ENCODE data around the gene DDIT4L. TPM values are rescaled to one million over a fixed set of nuclear protein-coding genes. Genes with fewer than 3 reads are reported as not detected.

DDIT4L gene
- total RNA-seq, 4 donors from 2014 or later: 0.39 to 4.7 (median 1.6) TPM

DNA sequence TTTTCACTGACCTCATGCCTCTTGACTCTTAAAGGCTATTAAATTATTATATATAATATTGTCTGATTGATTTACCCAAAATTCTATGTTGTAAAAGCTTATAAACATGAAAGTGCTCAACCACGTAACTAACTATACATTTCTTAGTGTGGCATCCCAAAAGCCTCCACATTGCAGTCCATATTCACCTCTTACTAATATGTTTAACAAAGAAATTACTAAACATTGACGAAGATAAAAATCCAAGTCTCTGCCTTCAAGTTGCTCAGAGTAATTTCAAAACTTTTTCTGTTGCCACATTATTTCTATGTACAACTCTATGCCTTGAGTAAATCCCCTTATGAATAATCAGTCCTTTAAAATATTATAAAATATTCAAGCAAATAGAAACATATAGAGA, 14.4 kb downstream of the DDIT4L start:
- 93% methylated on average over 2 of the region's 2 CpGs for WGBS
- H3K27me3 ChIP-seq: no peaks in the 10 kb centered on the region
- TF ChIP-seq, protein P1, sequence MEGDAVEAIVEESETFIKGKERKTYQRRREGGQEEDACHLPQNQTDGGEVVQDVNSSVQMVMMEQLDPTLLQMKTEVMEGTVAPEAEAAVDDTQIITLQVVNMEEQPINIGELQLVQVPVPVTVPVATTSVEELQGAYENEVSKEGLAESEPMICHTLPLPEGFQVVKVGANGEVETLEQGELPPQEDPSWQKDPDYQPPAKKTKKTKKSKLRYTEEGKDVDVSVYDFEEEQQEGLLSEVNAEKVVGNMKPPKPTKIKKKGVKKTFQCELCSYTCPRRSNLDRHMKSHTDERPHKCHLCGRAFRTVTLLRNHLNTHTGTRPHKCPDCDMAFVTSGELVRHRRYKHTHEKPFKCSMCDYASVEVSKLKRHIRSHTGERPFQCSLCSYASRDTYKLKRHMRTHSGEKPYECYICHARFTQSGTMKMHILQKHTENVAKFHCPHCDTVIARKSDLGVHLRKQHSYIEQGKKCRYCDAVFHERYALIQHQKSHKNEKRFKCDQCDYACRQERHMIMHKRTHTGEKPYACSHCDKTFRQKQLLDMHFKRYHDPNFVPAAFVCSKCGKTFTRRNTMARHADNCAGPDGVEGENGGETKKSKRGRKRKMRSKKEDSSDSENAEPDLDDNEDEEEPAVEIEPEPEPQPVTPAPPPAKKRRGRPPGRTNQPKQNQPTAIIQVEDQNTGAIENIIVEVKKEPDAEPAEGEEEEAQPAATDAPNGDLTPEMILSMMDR (IDR thresholded peaks at IDR 0.05): no peak
- TF ChIP-seq POLR2A (IDR thresholded peaks at IDR 0.05) (no peak), POLR2AphosphoS5 (IDR thresholded peaks at IDR 0.05) (no peak), EP300 (IDR thresholded peaks at IDR 0.05) (no peak)

DNA sequence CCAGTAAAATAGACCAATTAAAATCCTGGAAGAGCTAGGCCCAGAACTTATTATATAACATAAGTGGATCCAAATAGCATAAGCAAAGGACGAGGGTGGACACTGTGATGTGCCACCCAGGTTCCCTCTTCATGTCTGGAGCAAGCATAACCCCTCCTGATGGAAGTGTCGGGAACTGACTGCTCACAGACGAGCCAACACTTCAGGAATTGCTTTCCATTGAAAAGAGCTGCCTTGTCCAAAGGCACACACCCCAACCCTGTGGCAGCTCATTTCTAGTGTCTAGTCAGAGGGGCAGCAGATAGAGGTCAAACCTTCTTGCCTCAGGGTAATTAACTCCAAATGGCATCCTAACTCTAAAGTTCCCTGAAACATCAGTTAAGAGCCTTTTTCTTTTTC, 15.3 kb downstream of the DDIT4L start:
- DNase-seq (ENCODE audit: low spot score in 2 of 2): no peak
- Histone ChIP-seq H3K36me3 (no peaks in the 10 kb centered on the region), H3K27me3 (no peaks in the 10 kb centered on the region), H3K9me3 (no peaks in the 10 kb centered on the region), H3K4me3 (no peak overlapping the region), H3K4me1 (no peaks in the 10 kb centered on the region), H3K27ac (no peak overlapping the region)
- TF ChIP-seq POLR2A (IDR thresholded peaks at IDR 0.05): no peak
- no peak for TF ChIP-seq POLR2AphosphoS5 (IDR thresholded peaks at IDR 0.05)
- no peak for TF ChIP-seq EP300 (IDR thresholded peaks at IDR 0.05)
- TF ChIP-seq, protein P1 (IDR thresholded peaks at IDR 0.05): no peak
- WGBS: 92% methylated on average over 3 of the region's 3 CpGs

More for the DNA sequence above, 14.4 kb downstream of the DDIT4L start:
- H3K27ac ChIP-seq: no peak overlapping the region
- H3K4me3 ChIP-seq: no peak overlapping the region
- no peaks in the 10 kb centered on the region for H3K4me1 ChIP-seq
- H3K36me3 ChIP-seq: no peaks in the 10 kb centered on the region
- H3K9me3 ChIP-seq: no peaks in the 10 kb centered on the region
- DNase-seq (ENCODE audit: low spot score in 2 of 2): no peak

DNA sequence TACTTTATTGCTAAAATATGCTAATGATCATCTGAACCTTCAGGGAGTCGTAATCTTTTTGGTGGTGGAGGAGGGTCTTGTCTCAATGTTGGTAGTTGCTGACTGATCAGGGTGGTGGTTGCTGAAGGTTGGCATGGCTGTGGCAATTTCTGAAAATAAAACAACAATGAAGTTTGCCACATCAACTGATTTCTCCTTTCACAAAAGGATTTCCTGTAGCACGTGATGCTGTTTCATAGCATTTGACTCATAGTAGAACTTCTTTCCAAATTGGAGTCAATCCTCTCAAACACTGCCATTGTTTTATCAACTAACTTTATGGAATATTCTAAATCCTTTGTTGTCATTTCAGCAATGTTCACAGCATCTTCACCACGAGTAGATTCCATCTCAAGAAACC, 19.3 kb downstream of the DDIT4L start:
- Histone ChIP-seq H3K9me3 (no peaks in the 10 kb centered on the region), H3K27me3 (no peaks in the 10 kb centered on the region), H3K4me3 (no peak overlapping the region), H3K4me1 (no peaks in the 10 kb centered on the region), H3K27ac (no peak overlapping the region), H3K36me3 (no peaks in the 10 kb centered on the region)
- WGBS: 76% methylated on average over 3 of the region's 3 CpGs
- no peak for TF ChIP-seq EP300 (IDR thresholded peaks at IDR 0.05)
- no peak for TF ChIP-seq POLR2AphosphoS5 (IDR thresholded peaks at IDR 0.05)
- TF ChIP-seq, protein P1 (IDR thresholded peaks at IDR 0.05): no peak
- TF ChIP-seq POLR2A (IDR thresholded peaks at IDR 0.05): no peak
- no peak for DNase-seq (ENCODE audit: low spot score in 2 of 2)

DNA sequence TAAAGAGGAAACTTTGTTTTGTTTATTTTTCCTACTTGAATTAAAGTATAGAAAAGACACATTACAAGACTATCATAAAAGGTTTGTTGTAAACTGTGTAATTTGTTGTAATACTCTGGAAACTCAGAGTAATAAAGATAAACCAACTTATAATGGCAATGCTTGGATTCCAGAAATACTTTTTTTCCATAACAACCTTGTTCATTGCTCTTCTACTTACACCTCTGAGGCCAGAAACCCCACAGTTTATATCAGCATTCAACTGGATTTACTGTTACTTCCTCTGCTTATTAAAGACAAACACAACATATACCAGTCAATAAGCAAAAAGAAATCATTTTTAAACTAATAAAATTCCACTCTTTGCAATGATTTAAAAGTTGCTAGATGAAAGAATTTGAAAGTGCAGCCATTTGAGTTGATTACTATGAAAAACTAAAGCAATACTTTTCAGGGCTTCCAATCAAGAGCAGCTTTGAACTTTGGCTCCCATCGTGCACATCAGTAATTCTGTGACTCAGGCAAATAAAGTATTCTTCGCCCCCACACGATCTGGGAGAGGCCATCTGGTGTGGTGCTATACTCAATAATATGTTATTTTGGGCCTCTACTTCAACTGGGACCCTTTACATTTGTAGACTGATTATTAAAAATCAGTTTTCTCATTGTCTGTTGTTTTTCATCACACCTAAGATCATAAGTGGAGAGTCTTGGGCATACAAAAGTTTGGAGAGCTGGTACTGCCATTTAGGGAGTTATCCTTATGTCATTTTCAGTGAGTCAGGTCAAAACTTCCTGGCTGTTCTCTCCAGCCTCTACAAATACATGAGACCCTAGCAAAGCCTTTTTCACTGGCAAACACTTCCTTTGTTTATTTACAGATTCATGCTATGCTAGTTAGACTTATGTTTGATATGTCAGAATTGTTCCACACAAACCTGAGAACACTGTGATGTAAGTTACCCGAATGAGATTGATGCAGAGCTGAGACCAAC, 20.5 kb downstream of the DDIT4L start:
- Histone ChIP-seq H3K36me3 (no peaks in the 10 kb centered on the region), H3K27me3 (no peaks in the 10 kb centered on the region), H3K4me3 (no peak overlapping the region), H3K27ac (no peak overlapping the region), H3K4me1 (no peaks in the 10 kb centered on the region), H3K9me3 (no peaks in the 10 kb centered on the region)
- DNase-seq (ENCODE audit: low spot score in 2 of 2): no peak
- TF ChIP-seq, protein P1 (IDR thresholded peaks at IDR 0.05): no peak
- TF ChIP-seq POLR2A (IDR thresholded peaks at IDR 0.05) (no peak), EP300 (IDR thresholded peaks at IDR 0.05) (no peak), POLR2AphosphoS5 (IDR thresholded peaks at IDR 0.05) (no peak)
- WGBS: 61% methylated on average over 4 of the region's 4 CpGs

DNA sequence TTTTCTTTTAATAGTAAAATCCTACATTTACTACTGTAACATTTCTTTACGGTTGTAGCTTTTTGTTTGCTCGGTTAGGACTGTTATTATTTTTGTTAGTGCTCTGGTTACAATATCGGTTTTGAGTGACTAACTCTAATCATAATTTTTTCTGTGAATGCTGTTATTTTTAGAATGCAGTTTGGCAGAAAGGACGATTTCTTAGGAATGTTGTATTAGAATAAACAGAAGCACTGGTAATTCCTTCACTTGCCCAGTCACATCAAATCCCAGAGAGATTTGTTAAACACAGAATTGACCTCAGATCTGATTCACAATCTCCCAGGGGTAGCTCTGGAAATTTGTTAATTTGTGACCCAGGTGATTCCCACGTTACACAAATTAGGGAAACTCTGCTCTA, 21.7 kb downstream of the DDIT4L start:
- no peak overlapping the region for H3K27ac ChIP-seq
- H3K4me1 ChIP-seq: no peaks in the 10 kb centered on the region
- H3K36me3 ChIP-seq: no peaks in the 10 kb centered on the region
- WGBS: 32% methylated on average over 5 of the region's 5 CpGs
- no peak overlapping the region for H3K4me3 ChIP-seq
- TF ChIP-seq, protein P1 (IDR thresholded peaks at IDR 0.05): no peak
- TF ChIP-seq EP300 (IDR thresholded peaks at IDR 0.05) (no peak), POLR2AphosphoS5 (IDR thresholded peaks at IDR 0.05) (no peak), POLR2A (IDR thresholded peaks at IDR 0.05) (no peak)
- H3K9me3 ChIP-seq: no peaks in the 10 kb centered on the region
- no peaks in the 10 kb centered on the region for H3K27me3 ChIP-seq
- no peak for DNase-seq (ENCODE audit: low spot score in 2 of 2)
